Tibial nerve (tissue), 4 donors: ENCODE results near the gene DNAH10. TPM values are rescaled to one million over a fixed set of nuclear protein-coding genes. Genes with fewer than 3 reads are reported as not detected.

Experiments used
- DNase-seq, 2 donors: peaks; one replicate each; pipeline ENCODE4 v3.0.0-alpha.2; 2019; ENCODE audit warnings: low spot score in 2 of 2
- H3K27ac ChIP-seq, 4 donors: fragments of 200-600 bp; sonication (generic) in 3 of 4; one replicate each; pipeline ENCODE4 v1.5.1; 2017 to 2019; ENCODE audit warnings: mild to moderate bottlenecking in 1 of 4
- H3K27me3 ChIP-seq, 2 donors: fragments of 200-600 bp; sonication (generic) in 1 of 2; one replicate each; pipeline versions ENCODE4 v1.5.1 to v1.6.0; 2017 to 2019
- H3K36me3 ChIP-seq, 3 donors: fragments of 200-600 bp; sonication (generic); one replicate each; pipeline ENCODE4 v1.5.1; 2018 to 2019
- H3K4me1 ChIP-seq, 4 donors: fragments of 200-600 bp; sonication (generic) in 3 of 4; one replicate each; pipeline ENCODE4 v1.5.1; 2017 to 2019
- H3K4me3 ChIP-seq, 4 donors: fragments of 200-600 bp; sonication (generic) in 3 of 4; one replicate each; pipeline ENCODE4 v1.5.1; 2017 to 2019; ENCODE audit warnings: mild to moderate bottlenecking in 1 of 4, moderate library complexity in 1 of 4
- H3K9me3 ChIP-seq, 4 donors: fragments of 200-600 bp; sonication (generic) in 3 of 4; one replicate each; pipeline ENCODE4 v1.5.1; 2017 to 2019
- EP300 ChIP-seq, 2 donors: sonication (generic); formaldehyde crosslinking; IDR thresholded peaks; one replicate each; pipeline ENCODE4 v1.6.1; 2017; ENCODE audit warnings: antibody characterized with exemption in 2 of 2, mild to moderate bottlenecking in 1 of 2
- POLR2A ChIP-seq, 2 donors: fragments of 450-650 bp; IDR thresholded peaks; one replicate each; pipeline ENCODE4 v1.6.1; 2017; ENCODE audit warnings: antibody characterized with exemption in 2 of 2, mild to moderate bottlenecking in 2 of 2, moderate library complexity in 2 of 2
- WGBS, 2 donors: methylation state at CpG; one replicate each; pipeline ENCODE4 v1.1.5; 2018; 5-methylcytosine and 5-hydroxymethylcytosine counted together
- total RNA-seq, 4 donors: library from RNA; depleted of rRNA; stranded (reverse); fragments of >200 nt; gene quantifications; one replicate each; pipeline ENCODE4 v1.1.0, GENCODE V29; 2016
- TF ChIP-seq, protein P1 (sequence below), 5 experiments: fragments of 200-600 bp in 3 of 5; fragments of 450-650 bp in 2 of 5; sonication (generic) in 3 of 5; IDR thresholded peaks; one replicate each; pipeline ENCODE4 v1.5.1; 2016 to 2019; ENCODE audit warnings: antibody characterized with exemption in 5 of 5, mild to moderate bottlenecking in 3 of 5, moderate library complexity in 2 of 5

Gene DNAH10
- total RNA-seq, 4 donors from 2014 or later: 3.1 TPM; not detected in 3

DNA sequence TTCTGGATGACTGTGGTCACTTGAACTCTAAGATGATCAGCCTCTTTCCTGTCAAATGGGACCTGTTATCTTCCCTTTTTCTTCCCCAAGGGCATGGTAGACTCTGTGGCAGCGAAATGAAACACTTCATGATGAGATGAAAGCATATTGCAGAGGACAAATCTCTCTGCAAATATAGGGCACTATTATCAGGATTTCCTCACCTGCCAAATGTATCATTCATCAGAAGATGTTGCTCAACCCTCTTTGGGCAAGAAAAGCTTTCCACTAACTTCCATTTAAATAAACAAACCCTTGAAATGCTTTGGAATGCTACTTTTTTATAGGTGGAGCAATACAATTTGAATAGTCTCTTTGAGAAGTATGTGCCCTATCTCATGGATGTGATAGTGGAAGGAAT lies 105.0 kb downstream of the DNAH10 start:
- DNase-seq: no peak
- no peak for TF ChIP-seq EP300 (IDR thresholded peaks at IDR 0.05)
- TF ChIP-seq POLR2A (IDR thresholded peaks at IDR 0.05): no peak
- TF ChIP-seq, protein P1, sequence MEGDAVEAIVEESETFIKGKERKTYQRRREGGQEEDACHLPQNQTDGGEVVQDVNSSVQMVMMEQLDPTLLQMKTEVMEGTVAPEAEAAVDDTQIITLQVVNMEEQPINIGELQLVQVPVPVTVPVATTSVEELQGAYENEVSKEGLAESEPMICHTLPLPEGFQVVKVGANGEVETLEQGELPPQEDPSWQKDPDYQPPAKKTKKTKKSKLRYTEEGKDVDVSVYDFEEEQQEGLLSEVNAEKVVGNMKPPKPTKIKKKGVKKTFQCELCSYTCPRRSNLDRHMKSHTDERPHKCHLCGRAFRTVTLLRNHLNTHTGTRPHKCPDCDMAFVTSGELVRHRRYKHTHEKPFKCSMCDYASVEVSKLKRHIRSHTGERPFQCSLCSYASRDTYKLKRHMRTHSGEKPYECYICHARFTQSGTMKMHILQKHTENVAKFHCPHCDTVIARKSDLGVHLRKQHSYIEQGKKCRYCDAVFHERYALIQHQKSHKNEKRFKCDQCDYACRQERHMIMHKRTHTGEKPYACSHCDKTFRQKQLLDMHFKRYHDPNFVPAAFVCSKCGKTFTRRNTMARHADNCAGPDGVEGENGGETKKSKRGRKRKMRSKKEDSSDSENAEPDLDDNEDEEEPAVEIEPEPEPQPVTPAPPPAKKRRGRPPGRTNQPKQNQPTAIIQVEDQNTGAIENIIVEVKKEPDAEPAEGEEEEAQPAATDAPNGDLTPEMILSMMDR (IDR thresholded peaks at IDR 0.05): no peak
- 86 to 89% methylated on average over 1 of the region's 1 CpG for WGBS, 2 donors
- Histone ChIP-seq H3K27ac (no peak overlapping the region), H3K4me1 (no peaks in the 10 kb centered on the region), H3K27me3 (no peaks in the 10 kb centered on the region), H3K36me3 (no peaks in the 10 kb centered on the region), H3K9me3 (no peaks in the 10 kb centered on the region), H3K4me3 (no peak overlapping the region)

GRCh38 chr12:123868791-123869190 lies 106.7 kb downstream of the DNAH10 start:
- no peak for DNase-seq
- H3K27me3 ChIP-seq: no peaks in the 10 kb centered on the region
- no peak overlapping the region for H3K4me3 ChIP-seq
- H3K9me3 ChIP-seq: no peaks in the 10 kb centered on the region
- TF ChIP-seq, protein P1 (IDR thresholded peaks at IDR 0.05): no peak
- TF ChIP-seq POLR2A (IDR thresholded peaks at IDR 0.05): no peak
- TF ChIP-seq EP300 (IDR thresholded peaks at IDR 0.05): no peak
- whole genome bisulfite sequencing, 2 donors: 73 to 79% methylated on average over 10 of the region's 10 CpGs
- no peak overlapping the region for H3K27ac ChIP-seq
- H3K4me1 ChIP-seq: no peaks in the 10 kb centered on the region
- H3K36me3 ChIP-seq: no peaks in the 10 kb centered on the region

DNA sequence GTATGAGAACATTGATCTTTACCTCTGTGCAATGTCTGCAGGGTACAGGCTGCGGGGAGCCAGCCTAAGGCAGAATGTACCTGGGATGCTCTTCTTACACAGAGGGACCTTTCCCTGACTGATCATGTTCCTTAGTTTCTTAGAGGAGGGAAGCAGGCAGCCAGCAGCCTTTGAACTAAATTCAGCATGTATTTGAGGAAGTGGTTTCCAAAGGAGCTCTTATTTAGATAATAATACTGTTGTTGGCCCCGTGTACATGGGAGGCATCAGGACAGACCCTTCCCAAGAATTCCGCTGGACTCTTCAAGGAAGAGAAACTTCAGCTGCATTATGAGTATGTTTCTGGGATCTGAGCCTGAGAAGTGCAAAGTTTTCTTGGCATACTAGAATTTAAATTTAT lies 111.7 kb downstream of the DNAH10 start:
- no peak overlapping the region for H3K4me3 ChIP-seq
- H3K36me3 ChIP-seq: no peaks in the 10 kb centered on the region
- TF ChIP-seq, protein P1 (IDR thresholded peaks at IDR 0.05): no peak
- TF ChIP-seq EP300 (IDR thresholded peaks at IDR 0.05): no peak
- no peaks in the 10 kb centered on the region for H3K4me1 ChIP-seq
- WGBS, 2 donors: 71 to 79% methylated on average over 3 of the region's 3 CpGs
- no peaks in the 10 kb centered on the region for H3K27me3 ChIP-seq
- DNase-seq: no peak
- no peak overlapping the region for H3K27ac ChIP-seq
- H3K9me3 ChIP-seq: no peaks in the 10 kb centered on the region

DNA sequence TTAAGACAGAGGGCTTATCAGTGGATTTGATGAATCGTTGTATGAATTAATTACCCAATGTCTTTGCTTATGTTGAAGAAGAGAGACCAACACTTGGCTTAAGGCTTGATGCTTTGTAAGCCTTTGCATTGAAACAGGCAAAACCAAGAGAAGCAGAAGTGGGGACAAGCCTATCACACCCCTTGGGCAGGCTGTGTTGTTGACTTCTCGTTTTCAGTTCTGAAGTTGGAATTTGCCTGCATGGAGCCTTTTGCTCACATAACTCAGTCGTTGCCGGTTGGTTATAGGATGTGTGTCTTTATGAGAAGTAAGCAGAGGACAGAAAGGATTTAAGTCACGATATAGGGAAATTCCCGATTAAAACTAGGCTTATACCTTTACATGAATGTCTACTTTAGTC lies 115.9 kb downstream of the DNAH10 start:
- no peaks in the 10 kb centered on the region for H3K4me1 ChIP-seq
- no peaks in the 10 kb centered on the region for H3K9me3 ChIP-seq
- no peak overlapping the region for H3K27ac ChIP-seq
- DNase-seq: no peak
- H3K4me3 ChIP-seq: no peak overlapping the region
- no peaks in the 10 kb centered on the region for H3K27me3 ChIP-seq
- TF ChIP-seq POLR2A (IDR thresholded peaks at IDR 0.05) (no peak), EP300 (IDR thresholded peaks at IDR 0.05) (no peak)
- TF ChIP-seq, protein P1 (IDR thresholded peaks at IDR 0.05): no peak
- 79 to 83% methylated on average over 6 of the region's 6 CpGs for WGBS, 2 donors
- no peaks in the 10 kb centered on the region for H3K36me3 ChIP-seq

GRCh38 chr12:123879101-123879500 lies 117.0 kb downstream of the DNAH10 start:
- TF ChIP-seq EP300 (IDR thresholded peaks at IDR 0.05) (no peak), POLR2A (IDR thresholded peaks at IDR 0.05) (no peak)
- TF ChIP-seq, protein P1 (IDR thresholded peaks at IDR 0.05): no peak
- Histone ChIP-seq H3K4me1 (no peaks in the 10 kb centered on the region), H3K36me3 (no peaks in the 10 kb centered on the region), H3K27ac (no peak overlapping the region), H3K9me3 (peaks cover 0 to 3% (median 0%) of the 10 kb centered on the region in 4 donors), H3K27me3 (no peaks in the 10 kb centered on the region), H3K4me3 (no peak overlapping the region)
- WGBS, 2 donors: 69% methylated on average over 11 of the region's 11 CpGs
- no peak for DNase-seq
